SW 1271 (cell line): ENCODE data around the gene NUCB2.

ENCODE experiments used
- DNase-seq, 2 experiments: peaks; one replicate each; lab custom pipeline; 2025; lab: John Stamatoyannopoulos, UW

The NUCB2 gene

DNA sequence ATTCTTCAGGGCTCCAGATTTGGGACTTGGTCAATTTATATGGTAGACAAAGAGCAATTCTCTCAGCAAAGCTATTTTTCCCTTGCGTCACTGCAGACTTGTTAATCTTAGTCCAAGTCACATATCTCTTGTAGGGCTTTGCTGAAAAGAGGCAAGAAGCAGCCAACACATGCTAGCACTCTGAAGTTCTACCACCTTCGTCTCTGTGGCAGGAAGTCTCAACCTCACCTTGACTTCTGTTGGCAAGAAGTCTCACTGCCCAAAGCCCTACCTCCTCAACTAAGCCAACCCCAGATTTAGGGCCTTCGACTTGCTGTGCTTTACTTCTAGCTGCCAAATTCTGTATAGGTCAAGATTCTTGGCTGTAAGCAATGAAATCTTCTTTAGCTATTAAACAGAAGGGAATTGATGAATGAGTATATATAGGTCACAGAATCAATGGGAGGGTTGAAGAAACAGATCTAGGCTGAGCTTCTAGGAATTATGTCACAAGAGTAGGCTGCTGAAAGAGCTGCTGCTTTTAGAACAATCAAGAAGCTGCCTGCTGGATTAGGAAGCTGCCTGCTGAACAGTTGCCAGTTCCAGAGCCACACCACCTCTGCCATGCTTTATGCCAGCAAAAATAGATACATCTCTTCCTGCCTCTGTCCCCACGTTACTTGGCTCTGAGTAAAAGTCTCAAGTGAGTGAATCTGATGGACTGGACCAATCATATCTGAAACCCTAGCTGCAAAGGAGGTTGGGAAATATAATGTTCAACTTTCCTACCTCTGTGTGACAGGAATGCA lies 57.5 kb downstream of the NUCB2 start:
- DNase-seq = no peak

DNA sequence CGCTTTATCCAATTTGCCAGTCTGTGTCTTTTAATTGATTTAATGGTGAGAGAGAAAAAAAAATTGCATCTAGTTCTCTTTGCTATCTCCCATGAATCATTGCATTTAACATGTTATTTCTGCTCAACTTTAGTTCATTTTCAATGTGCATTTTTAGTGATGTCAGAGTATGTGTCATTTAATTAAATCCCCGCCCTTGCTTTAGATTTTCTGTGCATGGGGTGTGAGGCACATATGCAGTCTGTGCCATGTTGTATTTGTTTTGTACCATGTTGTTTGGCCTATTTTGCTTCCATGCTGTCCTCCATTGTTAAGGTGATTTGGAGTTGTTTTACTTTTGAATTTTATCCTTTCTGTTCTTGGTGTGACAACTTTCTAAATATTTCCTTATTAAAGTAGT lies 66.7 kb downstream of the NUCB2 start:
- DNase-seq = no peak

- DNase-seq = no peak
Observed at GRCh38 chr11:17343907-17344306, 67.4 kb downstream of the NUCB2 start.

DNA sequence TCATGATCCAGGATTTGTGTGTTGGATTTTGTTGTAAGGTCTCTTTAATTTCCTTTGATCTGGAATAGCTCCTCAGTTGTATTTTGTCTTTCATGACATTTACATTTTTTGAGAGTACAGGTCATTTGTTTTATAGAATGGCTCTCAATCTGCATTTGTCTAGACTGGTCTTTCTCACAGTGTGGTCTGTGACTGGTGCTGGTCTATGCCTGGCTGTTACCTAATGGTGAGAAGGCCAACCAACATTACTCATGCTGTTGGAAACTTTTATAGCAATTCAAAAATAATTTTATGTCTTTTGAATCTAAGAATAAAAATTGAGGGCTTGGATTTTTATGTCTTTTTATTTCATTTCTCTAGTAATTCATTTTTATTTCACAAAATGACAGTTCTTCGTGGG lies 71.1 kb downstream of the NUCB2 start:
- DNase-seq = no peak

DNA sequence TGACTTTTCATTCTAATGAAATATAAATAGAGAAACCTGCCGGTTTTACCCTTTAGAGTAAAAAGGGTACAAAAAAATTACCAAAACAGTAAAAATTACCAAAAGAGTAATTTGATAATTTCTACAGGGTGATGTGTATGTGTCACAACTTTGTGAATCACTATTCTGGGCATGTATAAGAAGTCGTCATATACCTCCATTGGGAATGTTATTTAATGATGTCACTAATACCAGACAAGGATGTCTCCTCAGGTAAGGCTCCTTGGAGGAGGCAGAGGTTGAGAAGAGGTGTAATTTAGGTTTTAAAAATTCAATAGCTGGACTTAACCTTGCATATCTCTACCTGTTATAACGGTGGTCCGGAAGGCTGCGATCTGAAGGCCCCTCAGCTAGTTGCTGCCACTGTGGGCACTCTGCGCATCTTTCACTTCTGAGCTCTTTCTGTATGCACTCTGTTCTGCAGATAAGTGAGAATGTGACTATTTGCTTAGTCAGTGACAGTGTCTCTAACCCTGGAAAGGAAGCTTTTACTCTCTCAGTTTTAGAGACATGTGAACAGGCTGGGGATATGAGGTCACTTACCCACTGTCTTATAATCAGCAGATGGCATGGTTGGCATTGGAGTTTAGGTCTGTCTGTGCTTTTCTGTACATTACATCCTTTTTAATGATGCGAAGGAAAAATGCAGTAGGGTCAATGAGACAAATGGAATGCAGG lies 74.1 kb downstream of the NUCB2 start:
- no peak for DNase-seq

DNA sequence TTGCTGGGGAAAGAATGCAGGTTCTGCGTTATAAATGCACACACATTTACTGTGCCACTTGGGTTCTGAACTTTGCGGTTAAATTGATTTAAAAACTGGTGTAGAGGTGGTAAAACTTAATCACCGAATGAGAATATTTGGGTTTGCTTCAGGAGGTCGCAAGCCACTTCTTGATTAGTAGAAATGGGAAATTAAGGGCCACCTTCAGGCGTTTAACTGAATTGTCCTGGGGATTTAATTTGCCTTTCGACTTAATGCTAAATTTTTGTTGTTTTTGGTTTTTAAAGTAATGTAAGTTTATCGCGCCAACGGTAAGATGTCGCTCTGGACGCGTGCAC lies 74.6 kb downstream of the NUCB2 start:
- peak in 1 of 2 experiments; percentile 58 for DNase-seq

GRCh38 chr11:17351510-17352176 lies 75.1 kb downstream of the NUCB2 start, which contains the start of gene NCR3LG1:
Gene NCR3LG1 (plus strand): TSS chr11:17351800. CDS start chr11:17351970, 170 bp downstream.
- peak in 1 of 2 experiments; percentile 58 for DNase-seq

DNA sequence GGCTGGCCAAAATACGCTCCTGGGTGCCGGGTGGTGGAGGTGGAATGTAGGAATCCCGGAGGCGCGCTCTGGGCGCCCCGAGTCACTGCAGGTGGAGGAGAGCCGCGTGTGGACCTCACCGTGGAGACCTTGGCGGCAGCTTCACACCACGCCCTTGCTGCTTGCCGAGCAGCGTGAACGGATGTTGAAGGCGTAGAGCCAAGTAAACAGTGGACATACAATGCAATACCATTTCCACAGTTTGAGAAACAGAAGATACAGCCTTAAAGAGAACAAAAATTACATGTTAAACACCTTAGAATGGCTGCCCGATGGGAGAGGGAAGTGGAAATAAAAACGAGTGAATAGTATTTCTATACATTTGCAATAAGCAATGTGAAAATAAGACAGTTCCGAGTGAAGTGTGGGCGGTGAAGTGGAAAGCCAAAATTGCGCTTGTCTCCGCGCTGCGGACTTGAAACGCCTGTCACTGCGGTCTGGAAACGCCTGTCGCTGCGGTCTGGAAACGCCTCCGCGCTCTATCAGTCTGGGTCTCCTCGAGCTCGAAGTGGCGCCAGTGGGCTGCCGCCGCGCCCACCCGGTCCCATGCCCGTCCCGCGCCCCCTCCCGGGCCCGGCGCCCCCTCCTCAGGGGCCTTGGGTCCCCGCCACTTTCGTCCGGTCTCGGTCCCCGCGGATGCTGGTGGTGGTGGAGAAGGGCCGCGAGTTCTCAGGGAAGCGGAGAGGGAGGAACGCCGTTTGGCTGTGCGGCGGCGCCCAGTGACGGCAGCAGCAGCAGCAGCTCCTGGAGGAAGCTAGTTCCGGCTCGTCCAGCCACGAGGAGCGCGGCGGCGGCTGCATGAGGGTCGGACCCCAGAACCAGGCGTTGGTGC lies 76.6 kb downstream of the NUCB2 start:
- DNase-seq = peak; percentile 29 to 77

- peak in 1 of 2 experiments; percentile 50 for DNase-seq
Observed at GRCh38 chr11:17353821-17354600, 77.5 kb downstream of the NUCB2 start.

GRCh38 chr11:17354601-17354991 lies 78.1 kb downstream of the NUCB2 start:
- DNase-seq = peak; percentile 17 to 80

- DNase-seq = no peak
Observed at GRCh38 chr11:17366495-17366894, 90.0 kb downstream of the NUCB2 start.

DNA sequence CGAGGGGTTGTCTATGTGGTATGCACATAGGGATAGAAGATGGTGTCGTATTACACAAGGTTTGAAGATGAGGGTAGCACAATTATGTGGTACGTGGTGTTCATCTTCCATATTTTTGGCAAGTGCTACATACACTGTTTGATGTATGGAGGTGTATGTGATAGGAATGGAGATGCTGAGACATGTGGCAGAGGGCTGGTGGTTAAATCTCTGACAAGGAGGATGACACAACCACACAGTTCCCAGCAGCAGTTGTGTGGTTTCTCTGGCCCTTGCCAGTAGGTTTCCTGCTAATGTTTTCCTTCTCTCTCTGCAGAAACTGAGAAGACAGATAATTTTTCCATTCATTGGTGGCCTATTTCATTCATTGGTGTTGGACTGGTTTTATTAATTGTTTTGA lies 92.0 kb downstream of the NUCB2 start:
- no peak for DNase-seq

- no peak for DNase-seq
Observed at GRCh38 chr11:17369094-17369493, 92.6 kb downstream of the NUCB2 start.

- no peak for DNase-seq
Observed at GRCh38 chr11:17369684-17370243, 93.2 kb downstream of the NUCB2 start.

GRCh38 chr11:17371614-17372013 lies 95.1 kb downstream of the NUCB2 start:
- no peak for DNase-seq

GRCh38 chr11:17375547-17375946 lies 99.0 kb downstream of the NUCB2 start:
- DNase-seq = no peak

DNA sequence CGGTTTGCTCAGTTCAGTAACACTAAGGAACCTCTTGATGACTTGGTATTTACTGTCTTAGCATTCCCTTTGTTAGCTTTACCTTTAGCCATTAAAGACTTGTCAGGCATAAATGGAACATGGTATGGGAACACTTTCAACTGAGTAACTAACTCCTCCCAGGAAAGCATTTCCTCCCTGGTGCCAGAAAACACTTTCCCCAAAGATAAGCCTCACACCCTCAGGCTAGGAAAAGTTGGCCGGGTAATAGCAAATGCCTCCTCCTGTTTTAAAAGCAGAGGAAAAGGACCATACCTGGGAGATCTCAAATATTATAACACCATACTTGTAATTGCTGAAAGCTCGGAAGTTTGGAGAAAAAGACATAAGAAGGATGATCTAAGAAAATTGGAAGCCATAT lies 100.0 kb downstream of the NUCB2 start:
- no peak for DNase-seq

- no peak for DNase-seq
Observed at GRCh38 chr11:17378655-17379054, 102.1 kb downstream of the NUCB2 start.

DNA sequence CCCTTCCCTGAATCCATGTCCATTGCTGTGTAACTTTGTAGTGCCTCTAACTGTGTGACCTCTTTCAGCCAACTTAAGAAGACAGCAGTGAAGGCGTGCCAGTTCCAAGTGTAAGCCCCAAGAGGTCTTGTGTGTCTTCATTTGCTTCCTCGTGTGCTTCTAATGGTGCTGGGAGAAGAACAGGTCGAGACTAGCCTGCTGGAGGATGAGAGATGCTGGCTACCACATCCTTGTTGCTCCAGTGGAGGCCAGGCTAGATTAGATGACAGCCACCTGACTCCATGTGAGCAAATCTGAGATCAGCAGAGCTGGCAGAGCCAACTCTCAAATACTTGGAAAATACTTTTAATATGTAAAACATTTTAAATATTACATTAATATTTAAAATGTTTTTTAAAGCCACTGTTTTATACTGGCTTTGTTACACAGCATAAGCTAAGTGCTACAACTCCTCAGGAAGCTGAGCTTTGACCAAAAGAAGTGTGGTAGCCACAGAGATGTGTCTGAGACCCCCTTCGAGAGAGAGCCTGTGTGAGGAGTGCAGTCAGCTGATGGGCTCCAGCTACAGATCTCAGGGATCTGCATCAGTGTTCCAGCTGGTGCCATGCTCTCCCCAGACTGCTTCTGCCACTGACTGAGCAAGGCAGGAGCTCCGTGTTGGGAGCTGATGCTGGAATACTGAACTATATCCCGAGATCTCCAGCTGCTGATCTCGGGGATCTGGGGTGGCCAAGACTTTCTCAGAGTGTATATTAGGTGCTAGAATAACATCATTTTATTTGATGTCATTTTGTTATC lies 103.0 kb downstream of the NUCB2 start:
- DNase-seq = no peak

DNA sequence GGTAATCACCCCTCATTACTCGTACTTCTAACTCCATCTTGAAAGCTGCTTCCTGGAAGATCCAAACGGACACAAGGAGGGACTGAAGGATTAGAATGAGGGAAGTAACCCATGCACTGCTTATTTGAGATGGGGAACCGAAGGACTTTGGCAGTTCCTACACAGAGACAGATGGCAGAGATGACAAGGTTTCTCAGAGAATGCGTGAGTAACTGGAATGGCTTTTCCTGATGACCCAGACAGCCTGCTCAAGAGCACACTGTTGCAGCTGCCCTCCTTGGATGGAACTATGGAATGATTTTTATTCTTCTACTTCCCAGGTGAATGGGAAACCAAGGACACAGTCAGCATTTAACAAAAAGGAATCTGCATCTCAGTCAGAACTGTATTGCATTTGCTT lies 104.6 kb downstream of the NUCB2 start:
- no peak for DNase-seq
